ENCODE data around the gene DAB1. TPM values are rescaled to one million over a fixed set of nuclear protein-coding genes. Genes with fewer than 3 reads are reported as not detected.
"Not testable (repeated sequence)": the region's sequence is repeated elsewhere in the genome, so short reads cannot be mapped to it uniquely, and the experiment has no call there.

The DAB1 gene
- total RNA-seq, 1 donor from 2014 or later, result 12.2 TPM

DNA sequence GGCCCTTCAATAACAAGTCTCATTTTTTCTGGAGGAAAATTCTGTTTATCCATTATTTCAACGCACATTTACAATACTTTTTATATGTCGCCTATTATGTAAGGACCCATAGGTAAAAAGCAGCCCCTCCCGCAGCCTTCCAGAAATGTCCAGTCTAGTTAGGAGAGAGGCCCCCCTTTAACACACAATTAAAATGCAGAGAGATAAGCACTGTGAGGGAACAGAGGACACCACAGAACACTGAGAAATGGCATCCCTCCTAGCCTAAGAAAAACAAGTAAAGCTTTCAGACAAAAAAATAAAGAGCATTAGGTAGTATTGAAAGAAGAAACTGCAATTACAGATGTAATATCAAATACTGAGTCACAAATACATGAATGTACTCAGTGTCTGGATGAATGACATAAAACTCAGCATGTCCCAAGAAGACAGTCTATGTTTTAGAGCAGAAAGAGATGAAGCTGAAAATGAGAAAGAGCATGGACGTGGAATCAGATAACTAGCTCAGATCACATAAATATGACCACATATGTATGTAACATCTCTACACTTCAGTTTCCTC lies 62.9 kb downstream of the DAB1 start:
- DNase-seq (ENCODE audit: low spot score), result no peak

DNA sequence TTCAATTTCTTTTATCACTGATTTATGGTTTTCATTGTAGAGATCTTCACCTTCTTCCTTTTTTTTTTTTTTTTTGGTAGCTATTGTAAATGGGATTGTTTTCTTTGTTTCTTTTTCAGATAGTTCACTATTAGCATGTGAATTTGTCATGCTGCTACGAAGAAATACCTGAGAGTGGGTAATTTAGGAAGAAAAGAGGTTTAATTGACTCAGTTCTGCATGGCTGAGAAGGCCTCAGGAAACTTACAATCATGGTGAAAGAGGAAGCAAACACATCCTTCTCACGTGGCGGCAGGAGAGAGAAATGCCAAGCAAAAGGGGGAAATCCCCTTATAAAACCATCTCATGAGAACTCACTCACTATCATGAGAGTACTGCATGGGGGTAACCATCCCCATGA lies 66.4 kb downstream of the DAB1 start:
- DNase-seq (ENCODE audit: low spot score), result no peak

DNA sequence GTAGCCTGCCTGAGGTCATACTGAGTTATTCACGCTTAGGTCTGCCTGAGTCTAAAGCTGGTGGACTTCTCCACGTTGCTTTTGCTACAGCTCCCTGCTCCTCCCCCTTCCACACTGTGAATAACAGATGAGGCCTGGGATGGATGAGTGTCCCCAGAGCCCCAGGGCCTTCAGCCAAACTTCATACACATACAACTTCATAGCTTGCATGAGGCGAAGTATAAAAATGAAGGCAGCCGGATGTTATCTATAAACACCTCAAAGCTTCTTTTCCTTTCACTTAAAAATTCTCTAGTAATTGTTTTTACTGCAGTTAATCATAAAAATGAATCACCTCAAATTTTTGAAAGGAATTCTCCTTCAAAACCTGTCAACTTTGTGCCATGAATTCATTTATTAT lies 70.2 kb downstream of the DAB1 start:
- DNase-seq (ENCODE audit: low spot score), result no peak

- DNase-seq (ENCODE audit: low spot score), result no peak
Measured at GRCh38 chr1:57350610-57351009, 73.2 kb downstream of the DAB1 start.

DNA sequence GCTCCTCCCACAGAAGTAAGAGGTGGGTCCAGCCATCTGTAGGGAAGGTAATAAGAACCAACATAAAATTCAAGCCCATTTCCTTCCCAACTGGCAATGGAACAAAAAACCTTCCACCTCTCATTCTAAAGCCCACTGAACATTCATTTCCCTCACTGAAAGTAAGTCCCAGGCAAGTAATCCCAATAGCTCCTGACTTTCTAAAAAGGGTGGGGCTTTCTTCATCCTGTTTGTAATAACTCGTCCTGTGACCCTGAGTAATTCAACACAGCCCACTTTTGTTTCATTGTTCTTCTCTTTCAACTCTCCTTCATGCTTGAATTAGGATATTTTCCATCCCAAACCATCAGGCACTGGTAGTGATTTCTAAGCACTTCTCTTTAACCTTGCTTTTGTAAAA lies 74.9 kb downstream of the DAB1 start:
- no peak for DNase-seq (ENCODE audit: low spot score)

DNA sequence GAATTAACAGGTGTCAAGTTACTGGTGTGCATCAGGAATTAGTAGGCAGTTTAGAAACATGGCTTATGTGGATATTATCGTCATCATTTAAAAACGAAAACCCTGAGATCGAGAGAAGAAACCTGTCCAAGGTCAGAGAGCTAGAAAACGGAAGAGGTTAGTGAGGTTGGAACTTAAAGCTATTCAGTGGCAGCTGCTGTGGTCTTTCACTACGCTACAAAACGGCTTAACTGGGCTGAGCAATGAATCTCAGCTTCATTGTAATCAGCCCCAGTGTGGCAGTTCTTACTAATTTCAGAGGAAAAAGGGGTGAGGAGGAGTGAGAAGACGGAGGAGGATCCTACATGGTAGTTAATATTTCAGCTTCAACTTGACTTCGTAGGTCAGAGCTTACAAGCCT lies 77.9 kb downstream of the DAB1 start:
- no peak for DNase-seq (ENCODE audit: low spot score)

GRCh38 chr1:57344265-57344664 lies 79.6 kb downstream of the DAB1 start:
- DNase-seq (ENCODE audit: low spot score), result no peak

DNA sequence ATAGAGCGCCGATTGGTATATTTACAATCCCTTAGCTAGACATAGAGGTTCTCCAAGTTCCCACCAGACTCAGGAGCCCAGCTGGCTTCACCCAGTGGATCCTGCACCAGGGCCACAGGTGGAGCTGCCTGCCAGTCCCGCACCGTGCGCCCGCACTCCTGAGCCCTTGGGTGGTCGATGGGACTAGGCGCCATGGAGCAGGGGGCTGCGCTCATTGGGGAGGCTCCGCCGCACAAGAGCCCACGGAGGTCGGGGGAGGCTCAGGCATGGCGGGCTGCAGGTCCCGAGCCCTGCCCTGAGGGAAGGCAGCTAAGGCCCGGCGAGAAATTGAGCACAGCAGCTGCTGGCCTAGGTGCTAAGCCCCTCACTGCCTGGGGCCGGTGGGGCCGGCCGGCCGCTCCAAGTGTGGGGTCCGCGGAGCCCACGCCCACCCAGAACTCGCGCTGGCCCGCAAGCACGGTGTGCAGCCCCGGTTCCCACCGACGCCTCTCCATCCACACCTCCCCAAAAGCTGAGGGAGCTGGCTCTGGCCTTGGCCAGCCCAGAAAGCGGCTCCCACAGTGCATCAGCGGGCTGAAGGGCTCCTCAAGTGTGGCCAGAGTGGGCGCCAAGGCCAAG lies 80.5 kb downstream of the DAB1 start:
- DNase-seq (ENCODE audit: low spot score), result not testable (repeated sequence)

GRCh38 chr1:57341721-57342120 lies 82.1 kb downstream of the DAB1 start:
- DNase-seq (ENCODE audit: low spot score), result no peak

GRCh38 chr1:57340334-57341070 lies 83.4 kb downstream of the DAB1 start:
- no peak for DNase-seq (ENCODE audit: low spot score)

DNA sequence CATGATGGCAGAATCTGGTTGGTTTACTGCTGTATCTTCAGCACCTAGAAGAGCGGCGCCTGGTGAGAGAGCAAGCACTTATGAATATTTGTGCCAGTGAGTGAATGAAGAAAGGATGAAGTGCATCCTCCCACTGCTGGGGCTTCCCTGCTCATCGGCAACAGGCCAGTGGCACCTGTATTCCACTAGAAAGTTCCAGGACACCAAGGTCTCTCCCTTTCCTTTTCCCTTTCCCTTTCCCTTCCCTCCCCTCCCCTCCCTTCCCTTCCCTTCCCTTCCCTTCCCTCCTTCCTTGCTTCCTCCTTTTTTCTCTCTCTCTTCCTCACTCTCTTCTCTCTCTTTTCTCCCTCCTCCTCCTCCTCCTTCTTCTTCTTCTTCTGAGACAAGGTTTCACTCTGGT lies 86.2 kb downstream of the DAB1 start:
- DNase-seq (ENCODE audit: low spot score), result no peak

GRCh38 chr1:57336793-57337192 lies 87.1 kb downstream of the DAB1 start:
- no peak for DNase-seq (ENCODE audit: low spot score)

GRCh38 chr1:57331620-57332019 lies 92.2 kb downstream of the DAB1 start:
- DNase-seq (ENCODE audit: low spot score), result no peak

DNA sequence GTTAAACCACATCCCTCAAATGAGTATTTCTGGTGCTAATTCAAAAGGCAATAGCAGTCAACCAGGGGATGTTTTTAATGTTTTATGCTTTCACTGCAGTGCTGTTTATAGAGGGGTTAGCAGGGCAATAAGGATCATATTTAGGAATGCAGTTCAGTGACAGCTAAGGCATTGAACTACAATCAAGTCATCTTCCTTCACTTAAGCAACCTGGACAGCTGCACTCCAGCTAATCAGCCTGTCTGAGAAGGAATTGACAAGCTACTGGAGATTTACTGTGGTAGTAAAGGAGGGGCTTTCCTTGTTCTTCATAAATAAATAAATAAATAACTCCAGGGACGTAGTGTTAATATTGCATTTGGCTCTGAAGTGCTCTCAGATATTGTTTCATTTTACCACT lies 93.9 kb downstream of the DAB1 start:
- no peak for DNase-seq (ENCODE audit: low spot score)

DNA sequence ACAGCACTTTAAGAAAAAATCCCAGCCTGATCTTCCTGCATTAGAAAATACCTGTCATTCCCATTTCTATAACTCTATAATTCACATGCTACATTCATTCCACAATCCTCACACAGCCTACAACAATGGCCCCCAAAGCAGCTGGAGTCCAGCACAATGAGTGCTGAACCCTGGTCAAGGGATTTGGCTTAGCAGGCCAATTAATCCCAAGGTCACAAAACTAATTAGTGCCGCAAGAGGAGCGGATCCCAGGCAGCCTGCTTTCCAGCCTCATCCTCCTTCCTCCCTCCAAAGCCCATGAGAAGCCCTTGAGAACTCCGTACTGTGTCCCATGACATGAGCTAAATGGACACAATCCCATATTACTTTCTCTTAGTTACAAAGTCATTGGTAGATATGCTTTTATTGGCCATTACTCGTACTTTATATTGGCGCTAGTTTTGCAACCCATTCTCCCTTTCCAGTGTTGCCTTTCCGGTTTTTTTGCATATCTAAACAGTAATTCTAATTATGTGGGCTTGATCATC lies 94.8 kb downstream of the DAB1 start:
- DNase-seq (ENCODE audit: low spot score), result no peak

DNA sequence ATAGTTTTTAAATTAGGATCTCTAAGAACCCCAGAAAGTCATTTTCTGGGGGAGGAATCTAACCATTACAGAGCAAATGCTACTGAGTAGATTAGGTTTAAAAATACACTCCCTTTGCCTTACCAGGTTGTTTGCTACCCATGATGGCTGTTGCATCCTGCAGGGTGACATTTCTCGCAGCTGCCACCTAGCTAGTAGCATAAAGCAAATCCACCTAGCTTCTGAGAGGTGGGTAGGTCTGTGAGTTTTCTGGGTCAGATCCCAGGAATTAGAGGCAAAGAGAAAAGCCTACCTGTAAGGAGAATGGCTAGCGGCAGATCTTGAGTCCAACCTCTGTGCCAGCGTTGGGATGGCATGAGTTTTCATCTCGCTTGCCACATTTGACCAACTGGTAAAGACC lies 95.9 kb downstream of the DAB1 start:
- no peak for DNase-seq (ENCODE audit: low spot score)

DNA sequence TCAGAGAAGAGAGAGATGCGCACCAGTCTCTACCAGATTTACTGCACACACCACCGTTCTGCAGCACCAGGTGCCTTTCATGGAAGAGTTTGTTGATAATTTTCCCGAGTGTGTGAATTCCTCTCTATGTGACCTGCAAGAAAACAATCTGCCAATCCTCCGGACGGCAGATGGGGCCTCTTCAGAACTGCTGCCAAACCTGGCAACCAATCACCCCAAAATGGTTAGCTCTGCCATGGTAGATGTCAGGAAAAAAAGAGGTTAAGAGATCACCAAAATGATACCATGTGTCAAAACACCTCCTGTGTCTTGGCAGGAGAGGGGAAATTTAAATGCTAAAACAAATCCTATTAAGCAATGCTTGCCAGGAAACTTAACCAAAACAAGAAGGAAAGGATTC lies 96.5 kb downstream of the DAB1 start:
- no peak for DNase-seq (ENCODE audit: low spot score)

GRCh38 chr1:57325536-57325935 lies 98.3 kb downstream of the DAB1 start:
- no peak for DNase-seq (ENCODE audit: low spot score)

GRCh38 chr1:57325117-57325516 lies 98.7 kb downstream of the DAB1 start:
- no peak for DNase-seq (ENCODE audit: low spot score)

- no peak for DNase-seq (ENCODE audit: low spot score)
Measured at GRCh38 chr1:57324388-57324787, 99.5 kb downstream of the DAB1 start.

DNA sequence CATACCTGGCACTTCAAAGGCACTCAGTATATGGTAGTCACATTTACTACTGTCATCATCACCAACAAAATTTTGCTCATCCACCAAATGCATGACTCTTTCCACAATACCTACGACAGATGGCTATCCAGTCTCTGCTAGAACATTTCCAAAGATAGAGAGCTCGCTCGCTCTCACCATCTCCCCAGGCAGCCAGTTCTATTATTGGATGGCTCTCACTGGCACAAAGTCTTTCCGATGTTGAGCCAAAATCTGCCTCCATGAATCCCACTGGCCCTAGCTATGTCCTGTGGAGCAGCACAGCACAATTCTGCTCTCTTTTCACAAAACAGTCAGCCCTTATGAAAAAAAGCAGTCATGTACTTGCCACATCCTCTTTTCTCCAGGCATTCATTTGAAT lies 102.1 kb downstream of the DAB1 start:
- no peak for DNase-seq (ENCODE audit: low spot score)

DNA sequence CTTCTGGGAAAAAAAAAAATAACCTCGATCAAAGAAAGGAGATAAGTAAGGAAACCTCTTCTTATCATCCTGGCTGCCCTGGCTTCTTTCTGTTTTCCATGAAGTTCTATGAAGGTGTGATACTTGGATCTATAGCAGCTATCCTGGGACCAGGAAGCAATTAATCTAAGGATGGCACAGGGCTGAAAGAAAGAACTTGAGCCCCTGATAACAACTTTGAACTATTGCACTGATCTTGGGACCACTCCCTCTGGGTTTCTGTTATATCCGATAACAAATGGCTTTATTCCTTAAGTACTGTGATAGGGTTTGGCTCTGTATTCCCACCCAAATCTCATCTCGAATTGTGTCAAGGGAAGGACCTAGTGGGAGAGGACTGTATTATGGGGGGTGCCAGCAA lies 104.1 kb downstream of the DAB1 start:
- no peak for DNase-seq (ENCODE audit: low spot score)

- no peak for DNase-seq (ENCODE audit: low spot score)
Measured at GRCh38 chr1:57319165-57319564, 104.7 kb downstream of the DAB1 start.
